A673 (cell line): Measurements from ENCODE around the gene TNS1. TPM values are rescaled to one million over a fixed set of nuclear protein-coding genes. Genes with fewer than 3 reads are reported as not detected.

ENCODE experiments used
- BruUV-seq: library from RNA; stranded (reverse); fragments of 400-500 nt; replicated peaks from 2 replicates; lab custom pipeline; 2021; lab: Mats Ljungman, UMichigan
- CTCF ChIA-PET: fragments of 300-600 bp; sonication (Branson Sonifier 250); formaldehyde crosslinking; loops from one replicate; lab custom pipeline; 2022; ENCODE audit warnings: antibody characterized with exemption; lab: Charles Lee
- POLR2A ChIA-PET: fragments of 300-600 bp; sonication (Branson Sonifier 250); formaldehyde crosslinking; loops from one replicate; lab custom pipeline; 2022; ENCODE audit warnings: antibody characterized with exemption; ENCODE audit not compliant: low non-redundant PET; lab: Charles Lee
- DNase-seq: peaks from one replicate; pipeline ENCODE4 v3.0.0-alpha.2; 2015; ENCODE audit warnings: low spot score
- H3K27ac ChIP-seq: fragments of 200-600 bp; sonication (generic); 2 replicates; pipeline ENCODE4 v1.5.1; 2016; ENCODE audit warnings: mixed run types, low read depth, mild to moderate bottlenecking, mixed read lengths, antibody characterized with exemption, low read length; ENCODE audit not compliant: poor library complexity, severe bottlenecking
- H3K27me3 ChIP-seq: fragments of 200-600 bp; sonication (generic); replicated peaks from 2 replicates; pipeline ENCODE4 v1.6.1; 2017; ENCODE audit warnings: mixed run types, low read depth, mild to moderate bottlenecking, mixed read lengths, antibody characterized with exemption, low read length; ENCODE audit not compliant: insufficient read depth, poor library complexity
- H3K36me3 ChIP-seq: fragments of 200-600 bp; sonication (generic); 2 replicates; pipeline ENCODE4 v1.6.1; 2016; ENCODE audit warnings: mixed run types, mild to moderate bottlenecking, mixed read lengths, antibody characterized with exemption, low read length; ENCODE audit not compliant: insufficient read depth, poor library complexity, severe bottlenecking
- H3K4me1 ChIP-seq: fragments of 200-600 bp; sonication (generic); 2 replicates; pipeline ENCODE4 v1.6.1; 2017; ENCODE audit warnings: mixed run types, mild to moderate bottlenecking, mixed read lengths, antibody characterized with exemption, low read length; ENCODE audit not compliant: insufficient read depth, poor library complexity, severe bottlenecking
- H3K4me3 ChIP-seq: fragments of 200-600 bp; sonication (generic); 2 replicates; pipeline ENCODE4 v1.5.1; 2016; ENCODE audit warnings: low read depth, mixed run types, mild to moderate bottlenecking, mixed read lengths, low read length; ENCODE audit not compliant: poor library complexity, severe bottlenecking
- H3K9me3 ChIP-seq: fragments of 200-600 bp; sonication (generic); 2 replicates; pipeline ENCODE4 v1.6.1; 2016; ENCODE audit warnings: mixed run types, low read depth, mild to moderate bottlenecking, mixed read lengths, antibody characterized with exemption, low read length; ENCODE audit not compliant: poor library complexity, severe bottlenecking
- EZH2 ChIP-seq: fragments of 200-600 bp; sonication (generic); IDR thresholded peaks from 2 replicates; pipeline ENCODE4 v1.6.1; 2017; ENCODE audit warnings: borderline replicate concordance, low read depth, mild to moderate bottlenecking, mixed read lengths, antibody characterized with exemption, low read length; ENCODE audit not compliant: poor library complexity, severe bottlenecking
- intact Hi-C: fragments of 100-400 bp; cut with micrococcal nuclease; formaldehyde crosslinking; loops from one replicate; pipeline ENCODE4 v1.10.0; 2022; ENCODE audit not compliant: unreplicated experiment
- total RNA-seq: library from RNA; stranded (reverse); gene quantifications from 2 replicates; pipeline ENCODE4 v1.2.3, GENCODE V29; 2021
- TF ChIP-seq, protein P1 (sequence below): fragments of 300-800, 200-600 bp; sonication (generic); conservative IDR thresholded peaks from 2 replicates; pipeline ENCODE4 v1.5.1; 2017; ENCODE audit warnings: low read depth, mild to moderate bottlenecking, antibody characterized with exemption, low read length, moderate library complexity, mixed read lengths

The TNS1 gene
- total RNA-seq, 1 experiment from 2014 or later: 99.6 TPM

- intact Hi-C loops: no loop called here
- POLR2A ChIA-PET: no interaction called here
- no peaks in the 10 kb centered on the region for H3K4me1 ChIP-seq
- BruUV-seq: no TSS peak
- CTCF ChIA-PET: no interaction called here
- no peaks in the 10 kb centered on the region for H3K36me3 ChIP-seq
- DNase-seq: no peak
- H3K27me3 ChIP-seq: no peaks in the 10 kb centered on the region
- no peak overlapping the region for H3K4me3 ChIP-seq
- H3K9me3 ChIP-seq: no peaks in the 10 kb centered on the region
- TF ChIP-seq, protein P1, sequence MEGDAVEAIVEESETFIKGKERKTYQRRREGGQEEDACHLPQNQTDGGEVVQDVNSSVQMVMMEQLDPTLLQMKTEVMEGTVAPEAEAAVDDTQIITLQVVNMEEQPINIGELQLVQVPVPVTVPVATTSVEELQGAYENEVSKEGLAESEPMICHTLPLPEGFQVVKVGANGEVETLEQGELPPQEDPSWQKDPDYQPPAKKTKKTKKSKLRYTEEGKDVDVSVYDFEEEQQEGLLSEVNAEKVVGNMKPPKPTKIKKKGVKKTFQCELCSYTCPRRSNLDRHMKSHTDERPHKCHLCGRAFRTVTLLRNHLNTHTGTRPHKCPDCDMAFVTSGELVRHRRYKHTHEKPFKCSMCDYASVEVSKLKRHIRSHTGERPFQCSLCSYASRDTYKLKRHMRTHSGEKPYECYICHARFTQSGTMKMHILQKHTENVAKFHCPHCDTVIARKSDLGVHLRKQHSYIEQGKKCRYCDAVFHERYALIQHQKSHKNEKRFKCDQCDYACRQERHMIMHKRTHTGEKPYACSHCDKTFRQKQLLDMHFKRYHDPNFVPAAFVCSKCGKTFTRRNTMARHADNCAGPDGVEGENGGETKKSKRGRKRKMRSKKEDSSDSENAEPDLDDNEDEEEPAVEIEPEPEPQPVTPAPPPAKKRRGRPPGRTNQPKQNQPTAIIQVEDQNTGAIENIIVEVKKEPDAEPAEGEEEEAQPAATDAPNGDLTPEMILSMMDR: no peak
- no peak overlapping the region for H3K27ac ChIP-seq
Observed at GRCh38 chr2:217954971-217955740, 47.6 kb downstream of the TNS1 start.

DNA sequence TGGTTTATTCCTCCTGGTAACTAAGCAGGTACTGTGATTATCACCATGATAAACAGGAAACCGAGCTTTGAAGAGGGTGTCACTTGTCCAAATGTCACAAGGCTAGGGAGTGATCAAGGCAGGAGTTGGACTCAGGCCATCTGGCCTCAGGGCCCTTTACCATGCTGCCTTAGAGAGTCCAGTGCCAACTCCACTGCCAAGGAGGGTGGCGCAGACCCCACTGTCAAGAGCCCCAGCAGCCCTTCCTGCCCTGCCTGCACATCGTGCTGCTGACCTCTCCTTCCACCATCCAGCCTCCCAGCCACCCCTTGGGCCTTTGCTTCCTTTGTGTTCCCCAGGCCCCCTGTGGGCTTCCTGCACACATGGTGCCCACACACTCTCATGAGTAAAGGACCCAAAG lies 48.3 kb downstream of the TNS1 start:
- Histone ChIP-seq H3K9me3 (no peaks in the 10 kb centered on the region), H3K27ac (no peak overlapping the region), H3K36me3 (no peaks in the 10 kb centered on the region), H3K4me3 (no peak overlapping the region), H3K27me3 (no peaks in the 10 kb centered on the region), H3K4me1 (no peaks in the 10 kb centered on the region)
- no TSS peak for BruUV-seq
- no peak for DNase-seq
- intact Hi-C loops: no loop called here
- TF ChIP-seq, protein P1: no peak
- TF ChIP-seq EZH2: no peak
- CTCF ChIA-PET: no interaction called here
- POLR2A ChIA-PET: no interaction called here

- TF ChIP-seq EZH2: no peak
- TF ChIP-seq, protein P1: no peak
- BruUV-seq: no TSS peak
- ChIA-PET POLR2A (no interaction called here), CTCF (interaction anchor here (1.0 kb wide), 1 partner anchor 115 kb away, joined by 3 read pairs; no protein-coding TSS in a partner anchor)
- Histone ChIP-seq H3K27ac (no peak overlapping the region), H3K9me3 (no peaks in the 10 kb centered on the region), H3K27me3 (no peaks in the 10 kb centered on the region), H3K36me3 (no peaks in the 10 kb centered on the region), H3K4me1 (no peaks in the 10 kb centered on the region), H3K4me3 (no peak overlapping the region)
- DNase-seq: no peak
- intact Hi-C loops: no loop called here
Observed at GRCh38 chr2:217954051-217954450, 48.7 kb downstream of the TNS1 start.
